Measurements from ENCODE around the gene CBFB. TPM values are rescaled to one million over a fixed set of nuclear protein-coding genes. Genes with fewer than 3 reads are reported as not detected.

CBFB gene
- total RNA-seq, 1 experiment from 2014 or later = 185 TPM

DNA sequence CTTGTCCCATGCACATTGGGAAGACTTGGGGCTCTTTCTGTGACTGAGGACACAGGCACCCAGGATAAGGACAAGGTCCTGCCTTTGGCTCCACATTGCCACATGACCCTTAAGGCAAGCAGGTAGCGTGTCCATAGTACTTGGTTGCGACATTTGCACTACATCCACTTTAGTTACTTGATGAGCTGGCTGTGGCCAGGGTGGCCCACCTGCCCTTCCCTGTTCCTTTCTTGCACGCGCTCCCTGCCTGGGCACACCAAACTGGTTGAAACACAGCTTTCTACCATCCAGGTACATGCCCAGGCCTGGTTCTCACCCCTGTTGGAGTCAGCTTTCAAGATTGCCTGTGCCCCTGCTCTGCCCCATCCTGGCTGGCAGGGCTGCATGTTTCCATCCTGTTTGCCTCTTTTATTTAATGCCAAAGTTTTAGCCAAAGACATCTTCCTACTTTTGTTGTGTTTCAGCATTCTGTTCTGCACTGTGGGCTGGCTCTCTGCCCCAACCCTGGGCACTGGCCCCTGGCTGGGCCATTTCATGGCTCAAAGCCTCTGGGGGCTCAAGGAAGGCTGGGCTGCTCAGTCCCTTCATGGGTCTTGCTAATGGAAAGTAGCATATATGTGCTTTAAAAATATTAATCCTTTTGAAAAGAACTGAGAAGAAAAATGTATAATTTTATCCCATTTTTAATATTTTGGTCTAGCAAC, 118.6 kb downstream of the CBFB start:
- TF ChIP-seq, protein P1, sequence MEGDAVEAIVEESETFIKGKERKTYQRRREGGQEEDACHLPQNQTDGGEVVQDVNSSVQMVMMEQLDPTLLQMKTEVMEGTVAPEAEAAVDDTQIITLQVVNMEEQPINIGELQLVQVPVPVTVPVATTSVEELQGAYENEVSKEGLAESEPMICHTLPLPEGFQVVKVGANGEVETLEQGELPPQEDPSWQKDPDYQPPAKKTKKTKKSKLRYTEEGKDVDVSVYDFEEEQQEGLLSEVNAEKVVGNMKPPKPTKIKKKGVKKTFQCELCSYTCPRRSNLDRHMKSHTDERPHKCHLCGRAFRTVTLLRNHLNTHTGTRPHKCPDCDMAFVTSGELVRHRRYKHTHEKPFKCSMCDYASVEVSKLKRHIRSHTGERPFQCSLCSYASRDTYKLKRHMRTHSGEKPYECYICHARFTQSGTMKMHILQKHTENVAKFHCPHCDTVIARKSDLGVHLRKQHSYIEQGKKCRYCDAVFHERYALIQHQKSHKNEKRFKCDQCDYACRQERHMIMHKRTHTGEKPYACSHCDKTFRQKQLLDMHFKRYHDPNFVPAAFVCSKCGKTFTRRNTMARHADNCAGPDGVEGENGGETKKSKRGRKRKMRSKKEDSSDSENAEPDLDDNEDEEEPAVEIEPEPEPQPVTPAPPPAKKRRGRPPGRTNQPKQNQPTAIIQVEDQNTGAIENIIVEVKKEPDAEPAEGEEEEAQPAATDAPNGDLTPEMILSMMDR (conservative IDR thresholded peaks at IDR 0.05; ENCODE audit: low read depth, low read length) = no peak
- no peak for TF ChIP-seq EZH2 (IDR thresholded peaks at IDR 0.05; ENCODE audit: borderline replicate concordance, low read depth, low read length, poor library complexity, severe bottlenecking)
- DNase-seq (ENCODE audit: low spot score) = no peak
- Histone ChIP-seq H3K4me1 (ENCODE audit: insufficient read depth, low read length, poor library complexity, severe bottlenecking) (peaks cover 9% of the 10 kb centered on the region), H3K27me3 (replicated peaks; ENCODE audit: insufficient read depth, low read depth, low read length, poor library complexity) (no peaks in the 10 kb centered on the region), H3K9me3 (ENCODE audit: low read depth, low read length, poor library complexity, severe bottlenecking) (no peaks in the 10 kb centered on the region), H3K36me3 (ENCODE audit: insufficient read depth, low read length, poor library complexity, severe bottlenecking) (peaks cover 59% of the 10 kb centered on the region), H3K27ac (ENCODE audit: low read depth, low read length, poor library complexity, severe bottlenecking) (no peak overlapping the region), H3K4me3 (ENCODE audit: low read depth, low read length, poor library complexity, severe bottlenecking) (no peak overlapping the region)
- ChIA-PET CTCF (no interaction called here), POLR2A (ENCODE audit: low non-redundant PET) (no interaction called here)
- intact Hi-C loops (cut with micrococcal nuclease; ENCODE audit: unreplicated experiment) = no loop called here
- no TSS peak for BruUV-seq (replicated peaks)

DNA sequence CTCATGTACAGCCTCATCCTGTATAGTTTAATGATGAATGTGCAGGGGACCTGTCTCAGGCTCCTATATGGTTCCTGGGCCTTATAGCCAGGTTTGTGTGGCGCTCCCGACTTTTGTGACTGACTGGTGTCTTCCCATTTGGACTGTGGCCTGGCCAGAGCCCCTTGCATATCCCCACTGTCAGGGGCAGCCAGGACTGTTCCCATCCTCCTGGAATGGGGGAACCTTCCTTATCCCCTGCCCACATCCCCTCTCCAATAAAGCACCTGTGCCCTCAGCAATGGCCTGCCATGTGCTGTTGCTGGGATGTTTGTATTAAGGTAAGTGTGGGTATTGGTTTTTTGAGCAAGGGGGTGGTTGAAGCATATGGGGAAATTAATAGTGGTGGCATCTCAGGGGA, 119.3 kb downstream of the CBFB start:
- Histone ChIP-seq H3K27ac (ENCODE audit: low read depth, low read length, poor library complexity, severe bottlenecking) (no peak overlapping the region), H3K27me3 (replicated peaks; ENCODE audit: insufficient read depth, low read depth, low read length, poor library complexity) (no peaks in the 10 kb centered on the region), H3K4me1 (ENCODE audit: insufficient read depth, low read length, poor library complexity, severe bottlenecking) (peaks cover 9% of the 10 kb centered on the region), H3K36me3 (ENCODE audit: insufficient read depth, low read length, poor library complexity, severe bottlenecking) (peaks cover 53% of the 10 kb centered on the region), H3K4me3 (ENCODE audit: low read depth, low read length, poor library complexity, severe bottlenecking) (no peak overlapping the region), H3K9me3 (ENCODE audit: low read depth, low read length, poor library complexity, severe bottlenecking) (no peaks in the 10 kb centered on the region)
- intact Hi-C loops (cut with micrococcal nuclease; ENCODE audit: unreplicated experiment) = no loop called here
- ChIA-PET CTCF (no interaction called here), POLR2A (ENCODE audit: low non-redundant PET) (no interaction called here)
- TF ChIP-seq, protein P1 (conservative IDR thresholded peaks at IDR 0.05; ENCODE audit: low read depth, low read length) = no peak
- no peak for TF ChIP-seq EZH2 (IDR thresholded peaks at IDR 0.05; ENCODE audit: borderline replicate concordance, low read depth, low read length, poor library complexity, severe bottlenecking)
- no peak for DNase-seq (ENCODE audit: low spot score)
- TSS peak; percentile 44 for BruUV-seq (replicated peaks)

DNA sequence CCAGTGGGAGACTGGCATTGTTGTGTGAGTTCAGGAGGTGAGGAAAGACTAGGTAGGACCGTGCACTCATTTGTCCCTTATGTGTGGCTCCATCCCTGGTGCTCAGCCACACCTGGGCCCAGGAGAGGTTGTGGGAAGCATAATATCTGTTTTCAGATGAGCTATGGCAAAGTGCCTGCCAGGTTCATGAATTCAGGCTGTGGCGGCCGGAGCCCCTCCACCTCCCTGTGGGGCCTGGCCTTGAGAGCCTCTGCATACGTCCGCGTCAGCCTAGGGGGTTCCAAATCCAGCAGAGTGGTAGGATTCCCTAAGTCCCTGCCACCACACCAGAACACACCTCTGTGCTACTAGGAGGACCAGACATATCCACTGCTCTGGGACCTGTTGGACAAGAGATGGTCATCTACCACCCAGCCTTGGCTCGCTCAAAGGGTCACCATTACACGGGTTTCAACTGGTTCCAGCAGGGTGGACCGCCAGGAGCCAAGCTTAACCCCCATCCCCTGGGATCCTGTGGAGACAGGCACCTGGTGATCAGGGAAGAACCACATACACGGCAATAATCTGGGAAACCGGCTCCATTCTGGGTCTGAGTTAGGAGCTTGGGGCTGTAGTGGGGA, 119.8 kb downstream of the CBFB start:
- TF ChIP-seq, protein P1 (conservative IDR thresholded peaks at IDR 0.05; ENCODE audit: low read depth, low read length) = no peak
- no peak for TF ChIP-seq EZH2 (IDR thresholded peaks at IDR 0.05; ENCODE audit: borderline replicate concordance, low read depth, low read length, poor library complexity, severe bottlenecking)
- no TSS peak for BruUV-seq (replicated peaks)
- intact Hi-C loops (cut with micrococcal nuclease; ENCODE audit: unreplicated experiment) = no loop called here
- no peaks in the 10 kb centered on the region for H3K9me3 ChIP-seq (ENCODE audit: low read depth, low read length, poor library complexity, severe bottlenecking)
- H3K4me3 ChIP-seq (ENCODE audit: low read depth, low read length, poor library complexity, severe bottlenecking) = no peak overlapping the region
- CTCF ChIA-PET = no interaction called here
- no peak for DNase-seq (ENCODE audit: low spot score)
- POLR2A ChIA-PET (ENCODE audit: low non-redundant PET) = no interaction called here
- peaks cover 9% of the 10 kb centered on the region for H3K4me1 ChIP-seq (ENCODE audit: insufficient read depth, low read length, poor library complexity, severe bottlenecking)
- H3K27me3 ChIP-seq (replicated peaks; ENCODE audit: insufficient read depth, low read depth, low read length, poor library complexity) = no peaks in the 10 kb centered on the region
- peaks cover 48% of the 10 kb centered on the region for H3K36me3 ChIP-seq (ENCODE audit: insufficient read depth, low read length, poor library complexity, severe bottlenecking)
- no peak overlapping the region for H3K27ac ChIP-seq (ENCODE audit: low read depth, low read length, poor library complexity, severe bottlenecking)
